ENCODE measurements around the gene TAF11L3. TPM values are rescaled to one million over a fixed set of nuclear protein-coding genes. Genes with fewer than 3 reads are reported as not detected.
A peak's percentile ranks its signal among the peaks of the same experiment; 100 is the strongest.

TAF11L3 gene
- total RNA-seq, 1 experiment from 2014 or later: not detected

DNA sequence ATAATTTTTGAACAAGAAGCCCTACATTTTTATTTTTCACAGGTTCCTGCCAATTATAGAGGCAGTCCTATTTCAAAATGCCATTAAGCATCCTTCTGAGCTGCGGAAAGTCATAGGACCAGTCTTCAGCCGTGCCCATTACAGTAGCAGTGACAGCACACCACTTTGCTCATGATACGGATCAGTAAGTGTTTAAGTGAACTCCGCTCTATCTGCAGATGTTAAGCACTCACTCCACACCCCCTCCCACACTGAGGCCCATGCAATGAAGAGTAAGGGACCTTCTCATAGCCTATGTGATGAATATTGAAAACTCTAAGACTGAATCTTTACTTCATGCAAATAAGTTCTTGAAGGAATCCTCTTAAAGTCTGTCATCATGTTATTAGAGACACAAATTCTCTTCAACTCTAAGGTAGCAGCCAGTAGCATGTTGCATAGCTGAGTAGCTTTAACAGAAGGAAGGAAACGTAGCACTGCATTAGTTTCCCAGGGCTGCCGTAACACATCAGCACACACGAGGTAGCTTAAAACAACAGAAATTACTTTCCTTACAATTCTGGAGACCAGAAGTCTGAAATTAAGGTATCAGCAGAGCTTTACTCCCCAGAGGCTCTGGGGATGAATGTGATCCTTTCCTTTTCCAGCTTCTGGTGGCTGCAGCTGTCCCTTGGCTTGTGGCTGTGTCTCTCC is 40.4 kb upstream of the TAF11L3 start:
- no peak overlapping the region for H3K27ac ChIP-seq (ENCODE audit: low read length)
- no TSS peak for BruUV-seq (replicated peaks)
- no peak for ATAC-seq
- no peaks in the 10 kb centered on the region for H3K9me3 ChIP-seq (ENCODE audit: control insufficient read depth, insufficient read depth, low read depth, low read length)
- in situ Hi-C loops (cut with HindIII; ENCODE audit: low pct_unique_long_range_greater_than_20kb, low sequenced_read_pairs): no loop called here
- intact Hi-C loops (cut with micrococcal nuclease; ENCODE audit: unreplicated experiment): no loop called here
- H3K4me3 ChIP-seq (ENCODE audit: low read depth in 2 of 2, low read length in 2 of 2): no peak overlapping the region
- no peaks in the 10 kb centered on the region for H3K4me1 ChIP-seq (ENCODE audit: control insufficient read depth, insufficient read depth, low read length)
- no peaks in the 10 kb centered on the region for H3K36me3 ChIP-seq (ENCODE audit: control insufficient read depth, insufficient read depth, low read length)
- ChIA-PET CTCF (no interaction called here), POLR2A (no interaction called here)
- no peak for DNase-seq (ENCODE audit: low read depth, low spot score)
- no peak for TF ChIP-seq TCF7L2 (IDR thresholded peaks at IDR 0.05; ENCODE audit: low read depth, low read length)
- TF ChIP-seq SIN3A (IDR thresholded peaks at IDR 0.05; ENCODE audit: borderline replicate concordance, insufficient read depth, low read depth, low read length): no peak
- TF ChIP-seq, protein P1, sequence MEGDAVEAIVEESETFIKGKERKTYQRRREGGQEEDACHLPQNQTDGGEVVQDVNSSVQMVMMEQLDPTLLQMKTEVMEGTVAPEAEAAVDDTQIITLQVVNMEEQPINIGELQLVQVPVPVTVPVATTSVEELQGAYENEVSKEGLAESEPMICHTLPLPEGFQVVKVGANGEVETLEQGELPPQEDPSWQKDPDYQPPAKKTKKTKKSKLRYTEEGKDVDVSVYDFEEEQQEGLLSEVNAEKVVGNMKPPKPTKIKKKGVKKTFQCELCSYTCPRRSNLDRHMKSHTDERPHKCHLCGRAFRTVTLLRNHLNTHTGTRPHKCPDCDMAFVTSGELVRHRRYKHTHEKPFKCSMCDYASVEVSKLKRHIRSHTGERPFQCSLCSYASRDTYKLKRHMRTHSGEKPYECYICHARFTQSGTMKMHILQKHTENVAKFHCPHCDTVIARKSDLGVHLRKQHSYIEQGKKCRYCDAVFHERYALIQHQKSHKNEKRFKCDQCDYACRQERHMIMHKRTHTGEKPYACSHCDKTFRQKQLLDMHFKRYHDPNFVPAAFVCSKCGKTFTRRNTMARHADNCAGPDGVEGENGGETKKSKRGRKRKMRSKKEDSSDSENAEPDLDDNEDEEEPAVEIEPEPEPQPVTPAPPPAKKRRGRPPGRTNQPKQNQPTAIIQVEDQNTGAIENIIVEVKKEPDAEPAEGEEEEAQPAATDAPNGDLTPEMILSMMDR (IDR thresholded peaks at IDR 0.05): no peak
- no peak for TF ChIP-seq POLR2AphosphoS5 (IDR thresholded peaks at IDR 0.05; ENCODE audit: low read depth, low read length)
- TF ChIP-seq, protein P2, sequence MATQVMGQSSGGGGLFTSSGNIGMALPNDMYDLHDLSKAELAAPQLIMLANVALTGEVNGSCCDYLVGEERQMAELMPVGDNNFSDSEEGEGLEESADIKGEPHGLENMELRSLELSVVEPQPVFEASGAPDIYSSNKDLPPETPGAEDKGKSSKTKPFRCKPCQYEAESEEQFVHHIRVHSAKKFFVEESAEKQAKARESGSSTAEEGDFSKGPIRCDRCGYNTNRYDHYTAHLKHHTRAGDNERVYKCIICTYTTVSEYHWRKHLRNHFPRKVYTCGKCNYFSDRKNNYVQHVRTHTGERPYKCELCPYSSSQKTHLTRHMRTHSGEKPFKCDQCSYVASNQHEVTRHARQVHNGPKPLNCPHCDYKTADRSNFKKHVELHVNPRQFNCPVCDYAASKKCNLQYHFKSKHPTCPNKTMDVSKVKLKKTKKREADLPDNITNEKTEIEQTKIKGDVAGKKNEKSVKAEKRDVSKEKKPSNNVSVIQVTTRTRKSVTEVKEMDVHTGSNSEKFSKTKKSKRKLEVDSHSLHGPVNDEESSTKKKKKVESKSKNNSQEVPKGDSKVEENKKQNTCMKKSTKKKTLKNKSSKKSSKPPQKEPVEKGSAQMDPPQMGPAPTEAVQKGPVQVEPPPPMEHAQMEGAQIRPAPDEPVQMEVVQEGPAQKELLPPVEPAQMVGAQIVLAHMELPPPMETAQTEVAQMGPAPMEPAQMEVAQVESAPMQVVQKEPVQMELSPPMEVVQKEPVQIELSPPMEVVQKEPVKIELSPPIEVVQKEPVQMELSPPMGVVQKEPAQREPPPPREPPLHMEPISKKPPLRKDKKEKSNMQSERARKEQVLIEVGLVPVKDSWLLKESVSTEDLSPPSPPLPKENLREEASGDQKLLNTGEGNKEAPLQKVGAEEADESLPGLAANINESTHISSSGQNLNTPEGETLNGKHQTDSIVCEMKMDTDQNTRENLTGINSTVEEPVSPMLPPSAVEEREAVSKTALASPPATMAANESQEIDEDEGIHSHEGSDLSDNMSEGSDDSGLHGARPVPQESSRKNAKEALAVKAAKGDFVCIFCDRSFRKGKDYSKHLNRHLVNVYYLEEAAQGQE (IDR thresholded peaks at IDR 0.05; ENCODE audit: insufficient read depth in 1 of 2, low read depth in 2 of 2, low read length in 1 of 2): no peak
- H3K27me3 ChIP-seq (ENCODE audit: control insufficient read depth, insufficient read depth, low read length): no peaks in the 10 kb centered on the region

DNA sequence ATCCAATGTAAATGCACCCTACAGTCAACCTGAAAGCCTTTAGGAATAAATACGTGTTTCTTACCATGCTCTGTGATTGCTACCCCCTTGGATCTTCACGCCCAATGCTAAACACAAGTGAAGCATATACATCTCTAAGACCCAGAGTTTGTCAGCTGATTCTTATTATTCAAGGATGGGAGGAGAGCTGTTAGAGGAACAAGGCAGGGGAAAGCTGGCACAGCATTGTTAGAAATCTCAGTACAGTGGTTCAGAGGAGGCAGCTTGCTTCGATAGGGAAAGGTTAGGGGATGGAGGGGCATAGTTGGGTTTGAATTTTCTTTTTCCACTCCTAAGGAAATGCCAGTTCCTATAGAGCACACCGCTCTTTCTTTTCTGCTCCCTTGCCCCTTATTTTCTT is 36.8 kb upstream of the TAF11L3 start:
- TF ChIP-seq POLR2AphosphoS5 (IDR thresholded peaks at IDR 0.05; ENCODE audit: low read depth, low read length) (no peak), SIN3A (IDR thresholded peaks at IDR 0.05; ENCODE audit: borderline replicate concordance, insufficient read depth, low read depth, low read length) (no peak), TCF7L2 (IDR thresholded peaks at IDR 0.05; ENCODE audit: low read depth, low read length) (no peak)
- TF ChIP-seq, protein P1 (IDR thresholded peaks at IDR 0.05): no peak
- TF ChIP-seq, protein P2 (IDR thresholded peaks at IDR 0.05; ENCODE audit: insufficient read depth in 1 of 2, low read depth in 2 of 2, low read length in 1 of 2): no peak
- Histone ChIP-seq H3K27ac (ENCODE audit: low read length) (no peak overlapping the region), H3K4me3 (ENCODE audit: low read depth in 2 of 2, low read length in 2 of 2) (no peak overlapping the region), H3K36me3 (ENCODE audit: control insufficient read depth, insufficient read depth, low read length) (no peaks in the 10 kb centered on the region), H3K4me1 (ENCODE audit: control insufficient read depth, insufficient read depth, low read length) (no peaks in the 10 kb centered on the region), H3K27me3 (ENCODE audit: control insufficient read depth, insufficient read depth, low read length) (no peaks in the 10 kb centered on the region), H3K9me3 (ENCODE audit: control insufficient read depth, insufficient read depth, low read depth, low read length) (no peaks in the 10 kb centered on the region)
- intact Hi-C loops (cut with micrococcal nuclease; ENCODE audit: unreplicated experiment): no loop called here
- no TSS peak for BruUV-seq (replicated peaks)
- in situ Hi-C loops (cut with HindIII; ENCODE audit: low pct_unique_long_range_greater_than_20kb, low sequenced_read_pairs): no loop called here
- ChIA-PET POLR2A (no interaction called here), CTCF (no interaction called here)
- DNase-seq (ENCODE audit: low read depth, low spot score) (no peak), ATAC-seq (peak; percentile 56; the same call in 1 of the 2 replicates)

All from Panc1 (cell line).